CD14-positive monocyte (primary cell): ENCODE data around the gene QKI. TPM values are rescaled to one million over a fixed set of nuclear protein-coding genes. Genes with fewer than 3 reads are reported as not detected.

Experiments
- DNase-seq, 3 donors: peaks; one replicate each; pipeline ENCODE4 v3.0.0-alpha.2; 2011 to 2022
- H2AFZ ChIP-seq: 2 replicates; pipeline ENCODE4 v1.6.0; 2012; ENCODE audit warnings: mild to moderate bottlenecking, low read depth, low read length, inconsistent platforms; ENCODE audit not compliant: insufficient read depth, poor library complexity, severe bottlenecking
- H3K27ac ChIP-seq, 2 donors: 1 replicate in 1 of 2; 2 replicates in 1 of 2; pipeline ENCODE4 v1.5.1; 2012 to 2013; ENCODE audit warnings: low read length in 2 of 2, control low read depth in 1 of 2, inconsistent platforms in 1 of 2, low read depth in 1 of 2, mild to moderate bottlenecking in 1 of 2
- H3K27me3 ChIP-seq, 2 donors: one replicate each; pipeline versions ENCODE4 v1.6.0 to v1.6.1; 2011 to 2013; ENCODE audit warnings: low read length in 2 of 2; ENCODE audit not compliant: control insufficient read depth in 2 of 2, insufficient read depth in 2 of 2
- H3K36me3 ChIP-seq, 2 donors: replicated peaks in 1 of 2; 1 replicate in 1 of 2; 2 replicates in 1 of 2; pipeline versions ENCODE4 v1.5.1 to v1.6.1; 2012 to 2013; ENCODE audit warnings: low read length in 2 of 2, control low read depth in 1 of 2, inconsistent platforms in 1 of 2, mild to moderate bottlenecking in 1 of 2; ENCODE audit not compliant: insufficient read depth in 2 of 2, control insufficient read depth in 1 of 2
- H3K4me1 ChIP-seq, 2 donors: 1 replicate in 1 of 2; 2 replicates in 1 of 2; pipeline versions ENCODE4 v1.5.1 to v1.6.1; 2012 to 2013; ENCODE audit warnings: low read length in 2 of 2, control low read depth in 1 of 2, inconsistent platforms in 1 of 2, mild to moderate bottlenecking in 1 of 2, moderate library complexity in 1 of 2; ENCODE audit not compliant: insufficient read depth in 2 of 2, control insufficient read depth in 1 of 2
- H3K4me2 ChIP-seq: replicated peaks from 2 replicates; pipeline ENCODE3; 2012; ENCODE audit warnings: low read length, moderate library complexity, mild to moderate bottlenecking; ENCODE audit not compliant: poor library complexity, severe bottlenecking; ENCODE audit errors: extremely low read depth
- H3K4me3 ChIP-seq, 3 experiments: fragments of 200-600 bp in 1 of 3; sonication (generic) in 1 of 3; replicated peaks in 1 of 3; 1 replicate in 2 of 3; 2 replicates in 1 of 3; pipeline ENCODE4 v1.5.1; 2011 to 2013; ENCODE audit warnings: low read length in 3 of 3, mild to moderate bottlenecking in 3 of 3, control low read depth in 2 of 3, low read depth in 2 of 3, inconsistent platforms in 1 of 3, moderate library complexity in 1 of 3
- H3K79me2 ChIP-seq: 2 replicates; pipeline ENCODE4 v1.6.0; 2012; ENCODE audit warnings: mild to moderate bottlenecking, control low read depth, inconsistent platforms, low read length, moderate library complexity; ENCODE audit not compliant: insufficient read depth
- H3K9ac ChIP-seq: 2 replicates; pipeline ENCODE4 v1.6.0; 2017; ENCODE audit warnings: low read length, mild to moderate bottlenecking; ENCODE audit not compliant: insufficient read depth, poor library complexity, severe bottlenecking
- H3K9me3 ChIP-seq, 2 donors: replicated peaks in 1 of 2; 1 replicate in 1 of 2; 2 replicates in 1 of 2; pipeline versions ENCODE4 v1.5.1 to v1.6.1; 2012 to 2013; ENCODE audit warnings: low read length in 2 of 2, control low read depth in 1 of 2; ENCODE audit not compliant: control insufficient read depth in 1 of 2, insufficient read depth in 1 of 2
- H4K20me1 ChIP-seq: 2 replicates; pipeline ENCODE4 v1.6.0; 2012; ENCODE audit warnings: mild to moderate bottlenecking, low read length, control low read depth, moderate library complexity; ENCODE audit not compliant: insufficient read depth
- H3K27ac Mint-ChIP-seq, 7 donors: one replicate each; pipeline ENCODE4 v1.8.0; 2020; ENCODE audit warnings: mild to moderate bottlenecking in 7 of 7, mixed read lengths in 7 of 7, moderate library complexity in 6 of 7, inconsistent platforms in 2 of 7
- H3K27me3 Mint-ChIP-seq, 3 donors: one replicate each; pipeline ENCODE4 v1.8.0; 2021 to 2022; ENCODE audit warnings: low read depth in 3 of 3, mild to moderate bottlenecking in 3 of 3, mixed read lengths in 3 of 3, moderate library complexity in 3 of 3, inconsistent platforms in 1 of 3
- H3K36me3 Mint-ChIP-seq, 2 donors: one replicate each; pipeline ENCODE4 v1.8.0; 2020; ENCODE audit warnings: mixed read lengths in 2 of 2, inconsistent platforms in 1 of 2, mild to moderate bottlenecking in 1 of 2
- H3K4me1 Mint-ChIP-seq: one replicate; pipeline ENCODE4 v1.8.0; 2020; ENCODE audit warnings: mild to moderate bottlenecking, mixed read lengths
- H3K4me3 Mint-ChIP-seq, 2 donors: one replicate each; pipeline ENCODE4 v1.8.0; 2020; ENCODE audit warnings: mild to moderate bottlenecking in 2 of 2, mixed read lengths in 2 of 2, moderate library complexity in 1 of 2
- H3K9me3 Mint-ChIP-seq, 7 donors: one replicate each; pipeline ENCODE4 v1.8.0; 2020 to 2022; ENCODE audit warnings: mixed read lengths in 7 of 7, mild to moderate bottlenecking in 6 of 7, moderate library complexity in 6 of 7, inconsistent platforms in 2 of 7
- WGBS: methylation state at CpG from one replicate; pipeline ENCODE4 v1.1.5; 2013; ENCODE audit warnings: missing lambda C conversion rate; ENCODE audit not compliant: insufficient coverage; 5-methylcytosine and 5-hydroxymethylcytosine counted together
- intact Hi-C, 2 donors: fragments of 100-400 bp; cut with micrococcal nuclease; formaldehyde crosslinking; loops; one replicate each; pipeline versions ENCODE4 v1.15.0 to v1.15.1; 2023
- polyA plus RNA-seq, 3 donors: library from polyadenylated mRNA; depleted of rRNA in 1 of 3; unstranded in 2 of 3; stranded (reverse) in 1 of 3; fragments of 300-500 nt in 2 of 3; fragments of >200 nt in 1 of 3; fragmentation: Illumina TruSeq in 2 of 3; gene quantifications; 1 replicate in 2 of 3; 2 replicates in 1 of 3; pipeline ENCODE4 v1.2.3, GENCODE V29; 2012 to 2021
- TF ChIP-seq, protein P1 (sequence below): fragments of 200-600 bp; IDR thresholded peaks from one replicate; pipeline ENCODE4 v1.8.0; 2022; ENCODE audit warnings: antibody characterized with exemption, mild to moderate bottlenecking

QKI gene
- polyA plus RNA-seq, 3 donors, result 24.3 to 154 (median 71.8) TPM

DNA sequence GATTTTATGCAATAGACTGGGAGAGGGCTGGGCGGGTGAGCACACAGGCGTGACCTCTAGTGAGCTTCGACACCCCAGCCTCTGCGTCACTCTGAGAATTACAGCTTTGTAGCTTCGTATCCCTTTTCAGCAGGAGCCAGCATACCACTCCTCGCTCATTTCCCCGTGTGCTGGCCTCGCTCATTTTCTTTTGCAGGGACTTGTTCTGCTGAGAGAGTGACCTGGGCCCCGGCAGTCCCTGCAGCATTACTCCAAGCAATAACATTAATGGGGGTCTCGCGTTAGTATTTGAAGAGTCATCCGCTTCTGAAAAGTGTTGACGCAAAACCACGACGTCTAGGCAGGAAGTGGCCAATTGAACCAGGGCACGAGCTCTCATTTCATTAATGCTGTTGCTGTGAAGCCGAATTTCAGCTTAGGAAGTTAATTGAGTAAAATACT, 193.7 kb downstream of the QKI start:
- peak overlapping the region in 1 of 2 donors; percentile 51 for H3K4me3 Mint-ChIP-seq
- no peak overlapping the region for H3K4me3 ChIP-seq
- WGBS, result 43% methylated on average over 17 of the region's 17 CpGs
- no peaks in the 10 kb centered on the region for H3K4me1 Mint-ChIP-seq
- H3K4me2 ChIP-seq, result no peak overlapping the region
- H3K4me1 ChIP-seq, result no peaks in the 10 kb centered on the region
- TF ChIP-seq, protein P1, sequence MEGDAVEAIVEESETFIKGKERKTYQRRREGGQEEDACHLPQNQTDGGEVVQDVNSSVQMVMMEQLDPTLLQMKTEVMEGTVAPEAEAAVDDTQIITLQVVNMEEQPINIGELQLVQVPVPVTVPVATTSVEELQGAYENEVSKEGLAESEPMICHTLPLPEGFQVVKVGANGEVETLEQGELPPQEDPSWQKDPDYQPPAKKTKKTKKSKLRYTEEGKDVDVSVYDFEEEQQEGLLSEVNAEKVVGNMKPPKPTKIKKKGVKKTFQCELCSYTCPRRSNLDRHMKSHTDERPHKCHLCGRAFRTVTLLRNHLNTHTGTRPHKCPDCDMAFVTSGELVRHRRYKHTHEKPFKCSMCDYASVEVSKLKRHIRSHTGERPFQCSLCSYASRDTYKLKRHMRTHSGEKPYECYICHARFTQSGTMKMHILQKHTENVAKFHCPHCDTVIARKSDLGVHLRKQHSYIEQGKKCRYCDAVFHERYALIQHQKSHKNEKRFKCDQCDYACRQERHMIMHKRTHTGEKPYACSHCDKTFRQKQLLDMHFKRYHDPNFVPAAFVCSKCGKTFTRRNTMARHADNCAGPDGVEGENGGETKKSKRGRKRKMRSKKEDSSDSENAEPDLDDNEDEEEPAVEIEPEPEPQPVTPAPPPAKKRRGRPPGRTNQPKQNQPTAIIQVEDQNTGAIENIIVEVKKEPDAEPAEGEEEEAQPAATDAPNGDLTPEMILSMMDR, result no peak
- no peaks in the 10 kb centered on the region for H4K20me1 ChIP-seq
- H3K27me3 ChIP-seq, result no peaks in the 10 kb centered on the region
- H3K27ac ChIP-seq, result no peak overlapping the region
- no peak for DNase-seq
- peaks cover 20 to 23% of the 10 kb centered on the region in 2 donors for H3K9me3 ChIP-seq
- H3K9me3 Mint-ChIP-seq, result peaks cover 10 to 34% (median 25%) of the 10 kb centered on the region in 7 donors
- H3K79me2 ChIP-seq, result no peaks in the 10 kb centered on the region
- no peak overlapping the region for H2AFZ ChIP-seq
- intact Hi-C loops, result no loop called here
- no peaks in the 10 kb centered on the region for H3K36me3 Mint-ChIP-seq
- no peaks in the 10 kb centered on the region for H3K36me3 ChIP-seq
- H3K9ac ChIP-seq, result no peak overlapping the region
- H3K27me3 Mint-ChIP-seq, result peaks cover 5 to 21% (median 15%) of the 10 kb centered on the region in 3 donors
- H3K27ac Mint-ChIP-seq, result no peak overlapping the region

DNA sequence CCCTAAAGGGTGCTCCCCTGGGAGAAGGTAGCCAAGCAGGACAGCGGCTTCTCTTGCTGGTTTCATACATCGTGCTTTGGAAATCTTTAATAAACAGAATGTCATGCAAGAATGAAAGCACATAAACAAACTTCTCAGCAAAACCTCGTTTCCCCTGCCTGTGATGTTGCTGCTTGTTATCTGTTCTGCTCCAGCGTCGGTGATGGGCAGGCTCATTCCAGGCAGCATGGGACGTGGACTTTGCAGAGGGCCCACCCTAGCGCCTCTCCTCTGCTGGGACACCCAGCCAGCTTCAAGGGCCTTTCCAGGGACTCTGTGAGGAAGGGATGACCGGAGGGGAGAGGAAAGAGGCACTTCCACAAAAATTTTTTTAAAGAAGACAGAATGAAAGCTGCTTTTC, 197.7 kb downstream of the QKI start:
- DNase-seq, result no peak
- Histone ChIP-seq H3K79me2 (no peaks in the 10 kb centered on the region), H3K4me3 (no peak overlapping the region), H3K36me3 (no peaks in the 10 kb centered on the region), H3K4me1 (no peaks in the 10 kb centered on the region), H3K9me3 (no peaks in the 10 kb centered on the region), H3K27me3 (no peaks in the 10 kb centered on the region), H3K4me2 (no peak overlapping the region), H3K27ac (no peak overlapping the region), H2AFZ (no peak overlapping the region), H4K20me1 (no peaks in the 10 kb centered on the region), H3K9ac (no peak overlapping the region)
- intact Hi-C loops, result no loop called here
- Mint-ChIP-seq H3K36me3 (no peaks in the 10 kb centered on the region), H3K27me3 (peaks cover 4 to 28% (median 14%) of the 10 kb centered on the region in 3 donors), H3K27ac (peak overlapping the region in 1 of 7 donors; percentile 3), H3K9me3 (peaks cover 0 to 7% (median 3%) of the 10 kb centered on the region in 7 donors), H3K4me1 (no peaks in the 10 kb centered on the region), H3K4me3 (no peak overlapping the region)
- TF ChIP-seq, protein P1, result no peak
- WGBS, result 92% methylated on average over 7 of the region's 8 CpGs
